Kidney epithelial cell (primary cell): ENCODE results near the gene ABCA9. TPM values are rescaled to one million over a fixed set of nuclear protein-coding genes. Genes with fewer than 3 reads are reported as not detected.

Experiments
- DNase-seq: peaks from one replicate; pipeline ENCODE4 v3.0.0-alpha.2; 2010; ENCODE audit warnings: low read depth
- H3K27me3 ChIP-seq: 2 replicates; pipeline ENCODE4 v1.6.0; 2011; ENCODE audit warnings: low read length; ENCODE audit not compliant: control insufficient read depth, insufficient read depth
- H3K36me3 ChIP-seq: 2 replicates; pipeline ENCODE4 v1.5.1; 2011; ENCODE audit warnings: low read length; ENCODE audit not compliant: control insufficient read depth, insufficient read depth
- H3K4me3 ChIP-seq: 2 replicates; pipeline ENCODE4 v1.5.1; 2011; ENCODE audit warnings: low read depth, mild to moderate bottlenecking, control low read depth, low read length
- total RNA-seq: library from RNA; depleted of rRNA; stranded (reverse); fragments of >200 nt; gene quantifications from 2 replicates; pipeline ENCODE4 v1.2.3, GENCODE V29; 2015
- TF ChIP-seq, protein P1 (sequence below): IDR thresholded peaks from 2 replicates; pipeline ENCODE4 v1.5.1; 2011; ENCODE audit warnings: mild to moderate bottlenecking, moderate library complexity, low read length, control low read depth, inconsistent platforms; ENCODE audit not compliant: insufficient read depth, poor library complexity, severe bottlenecking

The ABCA9 gene
- total RNA-seq, 1 donor from 2014 or later: 0.08 TPM

DNA sequence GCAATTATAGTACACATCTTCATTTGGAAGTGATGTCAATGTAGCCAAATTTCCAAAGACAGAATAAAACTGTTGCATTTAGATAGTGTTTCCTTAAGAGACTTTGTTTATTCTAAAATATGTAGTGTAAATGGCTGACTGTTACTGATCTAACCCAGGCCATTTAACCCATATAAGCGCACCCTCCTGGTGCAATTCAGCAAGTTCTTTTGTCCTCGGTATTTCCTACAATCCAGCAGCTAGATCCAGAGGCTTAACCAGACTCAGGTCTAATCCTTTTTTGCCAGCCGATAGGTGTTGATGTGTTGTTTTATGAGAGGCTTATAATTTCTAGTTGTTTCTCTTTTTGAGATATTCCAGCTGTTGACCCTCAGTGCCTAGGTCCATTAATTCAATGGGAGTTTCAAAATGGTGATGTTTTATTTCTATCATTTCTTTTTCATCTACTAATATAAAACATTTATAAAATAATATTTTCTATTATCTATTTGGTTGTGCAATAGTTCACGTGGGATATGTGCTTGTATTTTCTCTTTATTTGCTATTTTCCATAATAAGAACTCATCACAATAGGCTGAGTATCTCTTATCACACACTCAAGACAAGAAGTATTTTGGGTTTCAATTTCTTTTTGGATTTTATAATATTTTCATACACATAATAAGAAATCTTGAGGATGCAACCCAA is 14.5 kb downstream of the ABCA9 start:
- DNase-seq: no peak
- TF ChIP-seq, protein P1, sequence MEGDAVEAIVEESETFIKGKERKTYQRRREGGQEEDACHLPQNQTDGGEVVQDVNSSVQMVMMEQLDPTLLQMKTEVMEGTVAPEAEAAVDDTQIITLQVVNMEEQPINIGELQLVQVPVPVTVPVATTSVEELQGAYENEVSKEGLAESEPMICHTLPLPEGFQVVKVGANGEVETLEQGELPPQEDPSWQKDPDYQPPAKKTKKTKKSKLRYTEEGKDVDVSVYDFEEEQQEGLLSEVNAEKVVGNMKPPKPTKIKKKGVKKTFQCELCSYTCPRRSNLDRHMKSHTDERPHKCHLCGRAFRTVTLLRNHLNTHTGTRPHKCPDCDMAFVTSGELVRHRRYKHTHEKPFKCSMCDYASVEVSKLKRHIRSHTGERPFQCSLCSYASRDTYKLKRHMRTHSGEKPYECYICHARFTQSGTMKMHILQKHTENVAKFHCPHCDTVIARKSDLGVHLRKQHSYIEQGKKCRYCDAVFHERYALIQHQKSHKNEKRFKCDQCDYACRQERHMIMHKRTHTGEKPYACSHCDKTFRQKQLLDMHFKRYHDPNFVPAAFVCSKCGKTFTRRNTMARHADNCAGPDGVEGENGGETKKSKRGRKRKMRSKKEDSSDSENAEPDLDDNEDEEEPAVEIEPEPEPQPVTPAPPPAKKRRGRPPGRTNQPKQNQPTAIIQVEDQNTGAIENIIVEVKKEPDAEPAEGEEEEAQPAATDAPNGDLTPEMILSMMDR: no peak
- H3K4me3 ChIP-seq: no peak overlapping the region
- no peaks in the 10 kb centered on the region for H3K36me3 ChIP-seq
- H3K27me3 ChIP-seq: no peaks in the 10 kb centered on the region

- H3K27me3 ChIP-seq: no peaks in the 10 kb centered on the region
- no peak for DNase-seq
- H3K36me3 ChIP-seq: no peaks in the 10 kb centered on the region
- H3K4me3 ChIP-seq: no peak overlapping the region
- TF ChIP-seq, protein P1: no peak
Measured at GRCh38 chr17:69045646-69046045, 15.1 kb downstream of the ABCA9 start.

GRCh38 chr17:69044371-69044770 is 16.4 kb downstream of the ABCA9 start:
- DNase-seq: no peak
- TF ChIP-seq, protein P1: no peak

GRCh38 chr17:69043098-69043734 is 17.5 kb downstream of the ABCA9 start:
- DNase-seq: no peak
- Histone ChIP-seq H3K27me3 (no peaks in the 10 kb centered on the region), H3K36me3 (no peaks in the 10 kb centered on the region), H3K4me3 (no peak overlapping the region)
- TF ChIP-seq, protein P1: no peak

More at GRCh38 chr17:69044371-69044770, 16.4 kb downstream of the ABCA9 start:
- Histone ChIP-seq H3K36me3 (no peaks in the 10 kb centered on the region), H3K4me3 (no peak overlapping the region), H3K27me3 (no peaks in the 10 kb centered on the region)

DNA sequence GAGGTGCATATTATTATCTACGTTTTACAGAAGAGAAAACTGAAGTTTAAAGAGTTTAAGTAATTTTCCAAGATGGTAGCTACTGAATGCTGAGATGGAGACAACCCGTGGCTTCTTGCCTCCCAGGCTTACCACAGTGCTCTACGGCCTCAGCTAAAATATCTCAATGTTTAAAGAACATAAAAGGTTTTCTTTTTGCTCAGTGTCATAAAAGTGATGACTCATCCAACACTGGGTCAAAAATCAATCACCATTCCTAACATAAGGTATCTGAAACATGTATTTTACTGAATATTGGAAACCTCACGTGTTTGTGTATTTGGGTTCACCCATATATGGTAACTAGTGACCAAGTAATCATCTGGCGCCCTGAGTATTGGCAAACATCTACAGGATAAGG is 18.4 kb downstream of the ABCA9 start:
- H3K27me3 ChIP-seq: no peaks in the 10 kb centered on the region
- TF ChIP-seq, protein P1: no peak
- H3K36me3 ChIP-seq: no peaks in the 10 kb centered on the region

More for the DNA sequence above, 18.4 kb downstream of the ABCA9 start:
- no peak for DNase-seq
- no peak overlapping the region for H3K4me3 ChIP-seq
